PC-3 (cell line): Measurements from ENCODE around the gene EGFLAM. TPM values are rescaled to one million over a fixed set of nuclear protein-coding genes. Genes with fewer than 3 reads are reported as not detected.

Experiments used
- ATAC-seq: fragments of 200-7000 bp; cut with Tn5 transposase; 2 replicates; pipeline ENCODE4 v1.9.1; 2020; ENCODE audit warnings: mild to moderate bottlenecking, moderate library complexity
- BruUV-seq: library from RNA; stranded (reverse); fragments of 400-500 nt; replicated peaks from 2 replicates; lab custom pipeline; 2021; lab: Mats Ljungman, UMichigan
- CTCF ChIA-PET: fragments of 300-600 bp; sonication (Branson Sonifier 250); formaldehyde crosslinking; loops from one replicate; lab custom pipeline; 2022; ENCODE audit warnings: antibody characterized with exemption; lab: Charles Lee
- POLR2A ChIA-PET: fragments of 300-600 bp; sonication (Branson Sonifier 250); formaldehyde crosslinking; loops from one replicate; lab custom pipeline; 2022; ENCODE audit warnings: antibody characterized with exemption; ENCODE audit not compliant: unreplicated experiment; lab: Charles Lee
- DNase-seq: peaks from one replicate; pipeline ENCODE4 v3.0.0-alpha.2; 2015
- H2AFZ ChIP-seq: fragments of 300-600 bp; sonication (generic); 2 replicates; pipeline ENCODE4 v1.6.0; 2016; ENCODE audit warnings: antibody characterized with exemption, low read length
- H3F3A ChIP-seq: fragments of 300-600 bp; sonication (generic); one replicate; pipeline ENCODE4 v1.6.0; 2017; ENCODE audit warnings: antibody characterized with exemption, low read length, control low read depth, mild to moderate bottlenecking; ENCODE audit not compliant: unreplicated experiment
- H3K27ac ChIP-seq: fragments of 300-600 bp; sonication (generic); 2 replicates; pipeline ENCODE4 v1.5.1; 2016; ENCODE audit warnings: mild to moderate bottlenecking, low read length
- H3K27me3 ChIP-seq: fragments of 300-600 bp; sonication (generic); 2 replicates; pipeline ENCODE4 v1.6.1; 2016; ENCODE audit warnings: low read length, mixed read lengths
- H3K36me3 ChIP-seq: fragments of 300-600 bp; sonication (generic); 2 replicates; pipeline ENCODE4 v1.6.1; 2016; ENCODE audit warnings: low read depth, mixed run types, low read length, mixed read lengths
- H3K4me1 ChIP-seq: fragments of 300-600 bp; sonication (generic); 2 replicates; pipeline ENCODE4 v1.5.1; 2016; ENCODE audit warnings: low read length; ENCODE audit not compliant: insufficient read depth
- H3K4me2 ChIP-seq: fragments of 300-600 bp; sonication (generic); 2 replicates; pipeline ENCODE4 v1.6.0; 2016; ENCODE audit warnings: low read length
- H3K4me3 ChIP-seq: fragments of 300-600 bp; sonication (generic); 2 replicates; pipeline ENCODE4 v1.5.1; 2016; ENCODE audit warnings: mild to moderate bottlenecking, low read length, mixed read lengths
- H3K79me2 ChIP-seq: fragments of 300-600 bp; sonication (generic); 2 replicates; pipeline ENCODE4 v1.6.1; 2017; ENCODE audit warnings: low read length, mixed read lengths
- H3K9ac ChIP-seq: fragments of 300-600 bp; sonication (generic); 2 replicates; pipeline ENCODE4 v1.6.0; 2016; ENCODE audit warnings: mild to moderate bottlenecking, low read length
- H3K9me2 ChIP-seq: fragments of 300-600 bp; sonication (generic); replicated peaks from 2 replicates; pipeline ENCODE4 v1.6.1; 2016; ENCODE audit warnings: mixed run types, low read length, mixed read lengths
- H3K9me3 ChIP-seq: fragments of 300-600 bp; sonication (generic); 2 replicates; pipeline ENCODE4 v1.6.1; 2016; ENCODE audit warnings: low read length, mixed read lengths
- H4K20me1 ChIP-seq: fragments of 300-600 bp; sonication (generic); 2 replicates; pipeline ENCODE4 v1.6.1; 2016; ENCODE audit warnings: low read length, mixed read lengths
- CTCF ChIP-seq: fragments of 300-600 bp; sonication (generic); conservative IDR thresholded peaks from 2 replicates; pipeline ENCODE4 v1.5.1; 2017; ENCODE audit warnings: antibody characterized with exemption, low read depth, mild to moderate bottlenecking, low read length
- EZH2 ChIP-seq: fragments of 300-600 bp; sonication (generic); IDR thresholded peaks from one replicate; pipeline ENCODE4 v1.6.1; 2017; ENCODE audit warnings: antibody characterized with exemption, mild to moderate bottlenecking, low read length; ENCODE audit not compliant: unreplicated experiment
- EZH2phosphoT487 ChIP-seq: fragments of 300-600 bp; sonication (generic); IDR thresholded peaks from 2 replicates; pipeline ENCODE4 v1.6.1; 2018; ENCODE audit warnings: mild to moderate bottlenecking, antibody characterized with exemption, low read length, borderline replicate concordance
- intact Hi-C: fragments of 100-400 bp; cut with micrococcal nuclease; formaldehyde crosslinking; loops from 2 replicates; pipeline ENCODE4 v1.9.0; 2023
- total RNA-seq: library from RNA; depleted of rRNA; stranded (reverse); fragments of >200 nt; gene quantifications from 2 replicates; pipeline ENCODE4 v1.2.3, GENCODE V29; 2014

EGFLAM gene
- total RNA-seq, 1 experiment from 2014 or later, result not detected

GRCh38 chr5:38346593-38346992 is 88.2 kb downstream of the EGFLAM start:
- H3K27me3 ChIP-seq, result peaks cover 82% of the 10 kb centered on the region
- H3K4me2 ChIP-seq, result no peak overlapping the region
- H3K4me3 ChIP-seq, result no peak overlapping the region
- no TSS peak for BruUV-seq
- no peaks in the 10 kb centered on the region for H3K79me2 ChIP-seq
- CTCF ChIA-PET, result no interaction called here
- H3K27ac ChIP-seq, result no peak overlapping the region
- H3K4me1 ChIP-seq, result no peaks in the 10 kb centered on the region
- H4K20me1 ChIP-seq, result no peaks in the 10 kb centered on the region
- no peaks in the 10 kb centered on the region; the same call in 1 of the 2 replicates for H3K9me2 ChIP-seq
- POLR2A ChIA-PET, result no interaction called here
- no peak overlapping the region for H2AFZ ChIP-seq
- no peak overlapping the region for H3K9ac ChIP-seq
- H3K36me3 ChIP-seq, result no peaks in the 10 kb centered on the region
- no peaks in the 10 kb centered on the region for H3F3A ChIP-seq
- DNase-seq, result no peak
- no peaks in the 10 kb centered on the region for H3K9me3 ChIP-seq
- no peak for ATAC-seq
- intact Hi-C loops, result no loop called here
- no peak for TF ChIP-seq EZH2phosphoT487

- H3K4me1 ChIP-seq, result no peaks in the 10 kb centered on the region
These were observed 88.8 kb downstream of the EGFLAM start for GRCh38 chr5:38347040-38347763.

GRCh38 chr5:38347896-38348295 is 89.5 kb downstream of the EGFLAM start:
- TF ChIP-seq CTCF, result no peak
- TF ChIP-seq EZH2phosphoT487, result no peak
- TF ChIP-seq EZH2, result no peak
- peaks cover 72% of the 10 kb centered on the region for H3K27me3 ChIP-seq
- H2AFZ ChIP-seq, result no peak overlapping the region
- no peaks in the 10 kb centered on the region; the same call in 1 of the 2 replicates for H3K9me2 ChIP-seq
- no peak overlapping the region for H3K9ac ChIP-seq
- intact Hi-C loops, result no loop called here
- H3K4me1 ChIP-seq, result no peaks in the 10 kb centered on the region
- H3K4me3 ChIP-seq, result no peak overlapping the region
- H3K27ac ChIP-seq, result no peak overlapping the region
- POLR2A ChIA-PET, result no interaction called here
- H3K36me3 ChIP-seq, result no peaks in the 10 kb centered on the region
- no peaks in the 10 kb centered on the region for H4K20me1 ChIP-seq
- no peak for ATAC-seq
- DNase-seq, result no peak
- CTCF ChIA-PET, result no interaction called here
- H3K79me2 ChIP-seq, result no peaks in the 10 kb centered on the region
- H3K9me3 ChIP-seq, result no peaks in the 10 kb centered on the region
- no peak overlapping the region for H3K4me2 ChIP-seq
- BruUV-seq, result no TSS peak
- no peaks in the 10 kb centered on the region for H3F3A ChIP-seq

More at GRCh38 chr5:38347040-38347763, 88.8 kb downstream of the EGFLAM start:
- Histone ChIP-seq H3K9me3 (no peaks in the 10 kb centered on the region), H3K36me3 (no peaks in the 10 kb centered on the region), H3K4me2 (no peak overlapping the region), H3F3A (no peaks in the 10 kb centered on the region), H3K27ac (no peak overlapping the region), H3K27me3 (peaks cover 76% of the 10 kb centered on the region), H4K20me1 (no peaks in the 10 kb centered on the region), H3K9me2 (no peaks in the 10 kb centered on the region; the same call in 1 of the 2 replicates), H2AFZ (no peak overlapping the region), H3K4me3 (no peak overlapping the region), H3K79me2 (no peaks in the 10 kb centered on the region), H3K9ac (no peak overlapping the region)
- ATAC-seq (no peak), DNase-seq (peak; percentile 20)
- intact Hi-C loops, result no loop called here
- ChIA-PET CTCF (no interaction called here), POLR2A (no interaction called here)
- BruUV-seq, result no TSS peak
- no peak for TF ChIP-seq EZH2
- TF ChIP-seq EZH2phosphoT487, result no peak
- no peak for TF ChIP-seq CTCF
